ENCODE results near the gene MICAL3.

DNA sequence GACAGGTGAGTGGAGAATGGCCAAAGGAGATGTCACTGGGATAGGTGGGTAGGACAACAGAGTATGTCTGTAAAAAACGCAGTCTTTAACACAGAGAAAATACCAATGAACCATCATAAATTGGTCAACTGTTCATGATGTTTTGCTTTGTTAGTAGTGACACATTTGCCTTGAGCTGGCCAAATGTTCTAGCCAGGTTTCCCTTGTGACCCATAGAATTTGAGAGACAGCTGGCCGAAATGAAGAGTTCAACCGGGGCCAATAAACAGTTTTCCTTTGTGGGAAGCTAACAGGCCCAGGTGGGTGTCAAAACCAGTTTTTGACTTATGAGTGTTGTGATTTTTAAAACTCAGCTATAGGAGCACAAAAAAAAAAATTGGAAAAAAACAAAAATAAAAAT lies 133.5 kb downstream of the MICAL3 start:
- no peak for TF ChIP-seq POLR2AphosphoS5 (IDR thresholded peaks at IDR 0.05; ENCODE audit: low read depth, low read length)
- TF ChIP-seq REST (IDR thresholded peaks at IDR 0.05; ENCODE audit: insufficient read depth in 1 of 2, low read depth in 2 of 2, low read length in 2 of 2): no peak
- TF ChIP-seq TAF1 (IDR thresholded peaks at IDR 0.05; ENCODE audit: borderline replicate concordance, insufficient read depth, low read length): no peak
- no peak for TF ChIP-seq FOXP2 (optimal IDR thresholded peaks at IDR 0.05; ENCODE audit: borderline replicate concordance, extremely low read depth, extremely low read length, insufficient read depth)
- no peak for TF ChIP-seq SIN3A (IDR thresholded peaks at IDR 0.05; ENCODE audit: borderline replicate concordance, insufficient read depth, low read length)

Data from PFSK-1 (cell line).